ENCODE data around the gene TPSD1. TPM values are rescaled to one million over a fixed set of nuclear protein-coding genes. Genes with fewer than 3 reads are reported as not detected.

Gene TPSD1
- total and polyA plus RNA-seq, 10 of the 15 experiments (the other 5 are each of a cell fraction or from before 2014, with no cell fraction given), result not detected

DNA sequence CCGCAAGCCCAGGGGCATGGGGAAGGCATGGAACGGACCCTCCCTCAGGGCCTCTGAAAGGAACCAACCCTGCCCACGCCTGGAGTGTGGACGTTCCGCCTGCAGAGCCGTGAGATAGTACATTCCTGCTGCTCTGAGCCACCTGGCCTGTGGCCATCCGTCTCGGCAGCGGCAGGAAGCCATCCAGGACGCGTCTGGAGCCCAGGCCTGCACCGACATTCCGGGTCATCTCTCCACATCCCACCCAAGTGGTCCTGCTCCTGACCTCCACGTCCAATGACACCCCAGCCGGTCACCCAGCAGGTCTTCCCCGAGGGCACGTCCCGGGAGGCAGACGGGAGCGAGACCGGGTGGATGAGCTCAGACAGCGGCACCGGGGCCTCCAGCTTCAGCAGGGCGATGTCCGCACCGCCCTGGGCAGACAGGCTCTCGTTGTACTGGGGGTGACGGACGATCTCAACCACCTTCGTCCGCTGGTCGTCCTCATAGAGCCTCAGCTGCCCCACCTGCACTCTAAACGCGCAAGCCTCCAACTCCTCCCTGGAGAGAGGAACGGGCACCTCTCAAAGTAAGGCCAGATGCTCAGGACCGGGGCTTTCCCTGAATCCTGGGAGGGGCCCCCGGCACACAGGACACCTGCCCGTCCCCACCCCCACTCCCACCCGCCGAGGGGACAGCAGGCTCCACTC is 32.3 kb downstream of the TPSD1 start:
- Histone ChIP-seq H3K36me3 (ENCODE audit: control insufficient read depth in 2 of 2, insufficient read depth in 2 of 2, low read length in 1 of 2) (no peaks in the 10 kb centered on the region), H3K9ac (ENCODE audit: control insufficient read depth, insufficient read depth, low read length) (no peak overlapping the region), H3K4me2 (ENCODE audit: control insufficient read depth, insufficient read depth) (no peak overlapping the region), H3K79me2 (ENCODE audit: control insufficient read depth, insufficient read depth, low read length) (no peaks in the 10 kb centered on the region), H3K27me3 (replicated peaks in 1 of 2; ENCODE audit: control insufficient read depth in 2 of 2, insufficient read depth in 2 of 2, low read length in 1 of 2) (no peaks in the 10 kb centered on the region; a peak in 2 of 4 replicates), H3K27ac (ENCODE audit: control insufficient read depth, insufficient read depth) (no peak overlapping the region), H2AFZ (ENCODE audit: control insufficient read depth, low read depth, low read length) (no peak overlapping the region), H3K4me3 (no peak overlapping the region), H4K20me1 (ENCODE audit: control insufficient read depth, insufficient read depth) (no peaks in the 10 kb centered on the region), H3K4me1 (ENCODE audit: control insufficient read depth, insufficient read depth, low read length) (no peaks in the 10 kb centered on the region), H3K9me3 (replicated peaks; ENCODE audit: control insufficient read depth, insufficient read depth, low read length) (no peaks in the 10 kb centered on the region)
- ChIA-PET POLR2A (interaction anchor here (0.5 kb wide), 1 partner anchor 9 kb away, joined by 4 read pairs; no protein-coding TSS in a partner anchor), CTCF (no interaction called here), RAD21 (ENCODE audit: unreplicated experiment) (no interaction called here), SMC1A (ENCODE audit: uncharacterized antibody, unreplicated experiment) (no interaction called here)
- FAIRE-seq, result no peak
- TF ChIP-seq RFX5 (IDR thresholded peaks at IDR 0.05; ENCODE audit: low read depth, low read length) (no peak), SREBF1 (IDR thresholded peaks at IDR 0.05; ENCODE audit: low read length) (no peak), WRNIP1 (IDR thresholded peaks at IDR 0.05; ENCODE audit: borderline replicate concordance, low read depth, low read length) (no peak), SIN3A (IDR thresholded peaks at IDR 0.05; ENCODE audit: low read depth, low read length) (no peak), CHD1 (IDR thresholded peaks at IDR 0.05; ENCODE audit: low read depth, low read length) (no peak), NFYB (IDR thresholded peaks at IDR 0.05; ENCODE audit: insufficient read depth, low read depth, low read length) (no peak)
- TF ChIP-seq, protein P1, sequence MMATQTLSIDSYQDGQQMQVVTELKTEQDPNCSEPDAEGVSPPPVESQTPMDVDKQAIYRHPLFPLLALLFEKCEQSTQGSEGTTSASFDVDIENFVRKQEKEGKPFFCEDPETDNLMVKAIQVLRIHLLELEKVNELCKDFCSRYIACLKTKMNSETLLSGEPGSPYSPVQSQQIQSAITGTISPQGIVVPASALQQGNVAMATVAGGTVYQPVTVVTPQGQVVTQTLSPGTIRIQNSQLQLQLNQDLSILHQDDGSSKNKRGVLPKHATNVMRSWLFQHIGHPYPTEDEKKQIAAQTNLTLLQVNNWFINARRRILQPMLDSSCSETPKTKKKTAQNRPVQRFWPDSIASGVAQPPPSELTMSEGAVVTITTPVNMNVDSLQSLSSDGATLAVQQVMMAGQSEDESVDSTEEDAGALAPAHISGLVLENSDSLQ (IDR thresholded peaks at IDR 0.05), result no peak
- TF ChIP-seq, protein P2, sequence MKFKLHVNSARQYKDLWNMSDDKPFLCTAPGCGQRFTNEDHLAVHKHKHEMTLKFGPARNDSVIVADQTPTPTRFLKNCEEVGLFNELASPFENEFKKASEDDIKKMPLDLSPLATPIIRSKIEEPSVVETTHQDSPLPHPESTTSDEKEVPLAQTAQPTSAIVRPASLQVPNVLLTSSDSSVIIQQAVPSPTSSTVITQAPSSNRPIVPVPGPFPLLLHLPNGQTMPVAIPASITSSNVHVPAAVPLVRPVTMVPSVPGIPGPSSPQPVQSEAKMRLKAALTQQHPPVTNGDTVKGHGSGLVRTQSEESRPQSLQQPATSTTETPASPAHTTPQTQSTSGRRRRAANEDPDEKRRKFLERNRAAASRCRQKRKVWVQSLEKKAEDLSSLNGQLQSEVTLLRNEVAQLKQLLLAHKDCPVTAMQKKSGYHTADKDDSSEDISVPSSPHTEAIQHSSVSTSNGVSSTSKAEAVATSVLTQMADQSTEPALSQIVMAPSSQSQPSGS (IDR thresholded peaks at IDR 0.05; ENCODE audit: low read length), result no peak
- TF ChIP-seq, protein P3, sequence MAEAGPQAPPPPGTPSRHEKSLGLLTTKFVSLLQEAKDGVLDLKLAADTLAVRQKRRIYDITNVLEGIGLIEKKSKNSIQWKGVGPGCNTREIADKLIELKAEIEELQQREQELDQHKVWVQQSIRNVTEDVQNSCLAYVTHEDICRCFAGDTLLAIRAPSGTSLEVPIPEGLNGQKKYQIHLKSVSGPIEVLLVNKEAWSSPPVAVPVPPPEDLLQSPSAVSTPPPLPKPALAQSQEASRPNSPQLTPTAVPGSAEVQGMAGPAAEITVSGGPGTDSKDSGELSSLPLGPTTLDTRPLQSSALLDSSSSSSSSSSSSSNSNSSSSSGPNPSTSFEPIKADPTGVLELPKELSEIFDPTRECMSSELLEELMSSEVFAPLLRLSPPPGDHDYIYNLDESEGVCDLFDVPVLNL (IDR thresholded peaks at IDR 0.05; ENCODE audit: low read depth, low read length), result no peak
- in situ Hi-C loops (cut with MboI), result no loop called here
- no peak for DNase-seq (ENCODE audit: low read depth, low spot score)
- BruUV-seq (replicated peaks), result no TSS peak
- ATAC-seq, result no peak
- intact Hi-C loops (cut with micrococcal nuclease; ENCODE audit: unreplicated experiment), result no loop called here
- 37% methylated on average over 39 of the region's 40 CpGs for WGBS (ENCODE audit: insufficient coverage, insufficient replicate concordance, low lambda C conversion rate, missing lambda C conversion rate)
